ENCODE data around the gene TMEM179B. TPM values are rescaled to one million over a fixed set of nuclear protein-coding genes. Genes with fewer than 3 reads are reported as not detected.

The TMEM179B gene
- total and polyA plus RNA-seq, 2 of the 4 experiments (the other 2 are of a cell fraction), result 29.4 to 67.1 TPM

Small RNAs within 50 kb of the gene (microRNA-seq; reads per million reads assigned to microRNA genes)
- 1.1 to 41.3 reads per million in 2 experiments for gene MIR6514 (ENCODE audit: insufficient read depth in 1 of 2, insufficient read length in 1 of 2, unreplicated experiment in 1 of 2)
- gene MIR6748 (ENCODE audit: unreplicated experiment), result not detected
- not detected for gene RNU6-118P (ENCODE audit: insufficient read depth, insufficient read length)

Small RNAs within 50 kb of the gene (small RNA-seq; reads per million reads assigned to genes)
- gene MIR6514 (0 to 7.2 (median 3.7) reads per million in 5 experiments), gene RNU6-118P (0 reads per million in 5 experiments)

Other genes with a start within 250 kb of the TMEM179B start
Only the 30 nearest of the 31 such genes appear.
- 1,598 and 1,857 TPM in 2 replicates for gene EEF1G, start 213.5 kb upstream of the TMEM179B start, total RNA-seq (2012; rRNA removed)
- gene EEF1G, start 213.5 kb upstream of the TMEM179B start, polyA plus RNA-seq (2012; rRNA removed), result 1,684 and 1,697 TPM in 2 replicates
- 3.3 and 4.3 TPM in 2 replicates for gene TUT1, start 195.9 kb upstream of the TMEM179B start, total RNA-seq (2012; rRNA removed)
- gene TUT1, start 195.9 kb upstream of the TMEM179B start, polyA plus RNA-seq (2012; rRNA removed), result 10.1 TPM in 2 replicates
- 126 and 136 TPM in 2 replicates for gene MTA2, start 185.5 kb upstream of the TMEM179B start, total RNA-seq (2012; rRNA removed)
- 28.0 and 34.8 TPM in 2 replicates for gene MTA2, start 185.5 kb upstream of the TMEM179B start, polyA plus RNA-seq (2012; rRNA removed)
- 4.4 and 5.0 TPM in 2 replicates for gene EML3, start 174.6 kb upstream of the TMEM179B start, total RNA-seq (2012; rRNA removed)
- gene EML3, start 174.6 kb upstream of the TMEM179B start, polyA plus RNA-seq (2012; rRNA removed), result 24.7 and 26.1 TPM in 2 replicates
- gene ROM1, start 174.1 kb upstream of the TMEM179B start, total RNA-seq (2012; rRNA removed), result 2.2 TPM in 2 replicates
- gene ROM1, start 174.1 kb upstream of the TMEM179B start, polyA plus RNA-seq (2012; rRNA removed), result 1.7 and 2.5 TPM in 2 replicates
- 10.4 and 10.6 TPM in 2 replicates for gene B3GAT3, start 165.4 kb upstream of the TMEM179B start, total RNA-seq (2012; rRNA removed)
- gene B3GAT3, start 165.4 kb upstream of the TMEM179B start, polyA plus RNA-seq (2012; rRNA removed), result 38.4 and 51.7 TPM in 2 replicates
- gene GANAB, start 140.8 kb upstream of the TMEM179B start, total RNA-seq (2012; rRNA removed), result 182 and 209 TPM in 2 replicates
- gene GANAB, start 140.8 kb upstream of the TMEM179B start, polyA plus RNA-seq (2012; rRNA removed), result 323 and 344 TPM in 2 replicates
- gene INTS5, start 134.1 kb upstream of the TMEM179B start, total RNA-seq (2012; rRNA removed), result 8.9 and 11.8 TPM in 2 replicates
- gene INTS5, start 134.1 kb upstream of the TMEM179B start, polyA plus RNA-seq (2012; rRNA removed), result 14.7 and 14.8 TPM in 2 replicates
- 41.2 and 53.6 TPM in 2 replicates for gene C11orf98, start 122.2 kb upstream of the TMEM179B start, total RNA-seq (2012; rRNA removed)
- gene C11orf98, start 122.2 kb upstream of the TMEM179B start, polyA plus RNA-seq (2012; rRNA removed), result 62.3 and 68.9 TPM in 2 replicates
- 6.4 and 7.9 TPM in 2 replicates for gene CSKMT, start 122.1 kb upstream of the TMEM179B start, total RNA-seq (2012; rRNA removed)
- gene CSKMT, start 122.1 kb upstream of the TMEM179B start, polyA plus RNA-seq (2012; rRNA removed), result 5.3 and 6.2 TPM in 2 replicates
- gene UQCC3, start 115.7 kb upstream of the TMEM179B start, total RNA-seq (2012; rRNA removed), result 5.7 and 6.7 TPM in 2 replicates
- 9.7 and 13.7 TPM in 2 replicates for gene UQCC3, start 115.7 kb upstream of the TMEM179B start, polyA plus RNA-seq (2012; rRNA removed)
- 1.4 and 1.6 TPM in 2 replicates for gene LBHD1, start 115.1 kb upstream of the TMEM179B start, total RNA-seq (2012; rRNA removed)
- 2.9 and 4.0 TPM in 2 replicates for gene LBHD1, start 115.1 kb upstream of the TMEM179B start, polyA plus RNA-seq (2012; rRNA removed)
- gene UBXN1, start 108.3 kb upstream of the TMEM179B start, total RNA-seq (2012; rRNA removed), result 50.0 and 83.0 TPM in 2 replicates
- gene UBXN1, start 108.3 kb upstream of the TMEM179B start, polyA plus RNA-seq (2012; rRNA removed), result 81.6 and 96.9 TPM in 2 replicates
- gene LRRN4CL, start 97.9 kb upstream of the TMEM179B start, total RNA-seq (2012; rRNA removed), result 0.28 and 0.36 TPM in 2 replicates
- gene LRRN4CL, start 97.9 kb upstream of the TMEM179B start, polyA plus RNA-seq (2012; rRNA removed), result 0.84 and 1.1 TPM in 2 replicates
- gene BSCL2, start 80.0 kb upstream of the TMEM179B start, total RNA-seq (2012; rRNA removed), result 19.4 and 26.2 TPM in 2 replicates
- 46.0 and 47.1 TPM in 2 replicates for gene BSCL2, start 80.0 kb upstream of the TMEM179B start, polyA plus RNA-seq (2012; rRNA removed)
- not detected in 2 replicates for gene GNG3, start 79.7 kb upstream of the TMEM179B start, total RNA-seq (2012; rRNA removed)
- not detected in 2 replicates for gene GNG3, start 79.7 kb upstream of the TMEM179B start, polyA plus RNA-seq (2012; rRNA removed)
- 3.9 and 5.0 TPM in 2 replicates for gene HNRNPUL2, start 59.9 kb upstream of the TMEM179B start, total RNA-seq (2012; rRNA removed)
- gene HNRNPUL2, start 59.9 kb upstream of the TMEM179B start, polyA plus RNA-seq (2012; rRNA removed), result 25.5 and 30.2 TPM in 2 replicates
- 37.1 and 45.5 TPM in 2 replicates for gene TTC9C, start 58.9 kb upstream of the TMEM179B start, total RNA-seq (2012; rRNA removed)
- 29.1 and 32.9 TPM in 2 replicates for gene TTC9C, start 58.9 kb upstream of the TMEM179B start, polyA plus RNA-seq (2012; rRNA removed)
- 7.8 and 8.1 TPM in 2 replicates for gene ZBTB3, start 33.2 kb upstream of the TMEM179B start, total RNA-seq (2012; rRNA removed)
- gene ZBTB3, start 33.2 kb upstream of the TMEM179B start, polyA plus RNA-seq (2012; rRNA removed), result 2.3 and 3.4 TPM in 2 replicates
- 110 and 154 TPM in 2 replicates for gene POLR2G, start 25.8 kb upstream of the TMEM179B start, total RNA-seq (2012; rRNA removed)
- 157 and 165 TPM in 2 replicates for gene POLR2G, start 25.8 kb upstream of the TMEM179B start, polyA plus RNA-seq (2012; rRNA removed)
- gene TAF6L, start 16.0 kb upstream of the TMEM179B start, total RNA-seq (2012; rRNA removed), result 8.1 and 9.5 TPM in 2 replicates
- gene TAF6L, start 16.0 kb upstream of the TMEM179B start, polyA plus RNA-seq (2012; rRNA removed), result 13.5 and 14.5 TPM in 2 replicates
- gene TMEM223, start 4.6 kb downstream of the TMEM179B start, total RNA-seq (2012; rRNA removed), result 9.7 and 14.2 TPM in 2 replicates
- 15.7 and 18.0 TPM in 2 replicates for gene TMEM223, start 4.6 kb downstream of the TMEM179B start, polyA plus RNA-seq (2012; rRNA removed)
- gene NXF1, start 18.0 kb downstream of the TMEM179B start, total RNA-seq (2012; rRNA removed), result 26.3 and 27.5 TPM in 2 replicates
- 90.4 and 97.4 TPM in 2 replicates for gene NXF1, start 18.0 kb downstream of the TMEM179B start, polyA plus RNA-seq (2012; rRNA removed)
- gene STX5, start 44.6 kb downstream of the TMEM179B start, total RNA-seq (2012; rRNA removed), result 48.6 and 49.5 TPM in 2 replicates
- gene STX5, start 44.6 kb downstream of the TMEM179B start, polyA plus RNA-seq (2012; rRNA removed), result 43.1 and 43.5 TPM in 2 replicates
- gene TEX54, start 45.4 kb downstream of the TMEM179B start, total RNA-seq (2012; rRNA removed), result not detected in 2 replicates
- not detected in 2 replicates for gene TEX54, start 45.4 kb downstream of the TMEM179B start, polyA plus RNA-seq (2012; rRNA removed)
- gene WDR74, start 52.2 kb downstream of the TMEM179B start, total RNA-seq (2012; rRNA removed), result 40.8 and 44.3 TPM in 2 replicates
- gene WDR74, start 52.2 kb downstream of the TMEM179B start, polyA plus RNA-seq (2012; rRNA removed), result 38.4 and 41.9 TPM in 2 replicates
- gene SLC3A2, start 93.5 kb downstream of the TMEM179B start, total RNA-seq (2012; rRNA removed), result 114 and 140 TPM in 2 replicates
- gene SLC3A2, start 93.5 kb downstream of the TMEM179B start, polyA plus RNA-seq (2012; rRNA removed), result 239 TPM in 2 replicates
- gene CHRM1, start 134.0 kb downstream of the TMEM179B start, total RNA-seq (2012; rRNA removed), result not detected in 2 replicates
- gene CHRM1, start 134.0 kb downstream of the TMEM179B start, polyA plus RNA-seq (2012; rRNA removed), result not detected in 2 replicates
- gene SLC22A6, start 197.6 kb downstream of the TMEM179B start, total RNA-seq (2012; rRNA removed), result not detected in 2 replicates
- not detected in 2 replicates for gene SLC22A6, start 197.6 kb downstream of the TMEM179B start, polyA plus RNA-seq (2012; rRNA removed)
- gene SLC22A8, start 228.4 kb downstream of the TMEM179B start, total RNA-seq (2012; rRNA removed), result not detected in 2 replicates
- gene SLC22A8, start 228.4 kb downstream of the TMEM179B start, polyA plus RNA-seq (2012; rRNA removed), result not detected in 2 replicates

All from IMR-90 (cell line).